Islet of Langerhans (tissue), 1 donor: ENCODE data around the gene RASA1.
A peak's percentile ranks its signal among the peaks of the same experiment; 100 is the strongest.
"Not testable (repeated sequence)": the region's sequence is repeated elsewhere in the genome, so short reads cannot be mapped to it uniquely, and the experiment has no call there.

Experiments used
- FAIRE-seq: peaks from one replicate; lab custom pipeline; 2011; peaks lifted over from hg19 to GRCh38; lab: Jason Lieb, UNC

RASA1 gene

DNA sequence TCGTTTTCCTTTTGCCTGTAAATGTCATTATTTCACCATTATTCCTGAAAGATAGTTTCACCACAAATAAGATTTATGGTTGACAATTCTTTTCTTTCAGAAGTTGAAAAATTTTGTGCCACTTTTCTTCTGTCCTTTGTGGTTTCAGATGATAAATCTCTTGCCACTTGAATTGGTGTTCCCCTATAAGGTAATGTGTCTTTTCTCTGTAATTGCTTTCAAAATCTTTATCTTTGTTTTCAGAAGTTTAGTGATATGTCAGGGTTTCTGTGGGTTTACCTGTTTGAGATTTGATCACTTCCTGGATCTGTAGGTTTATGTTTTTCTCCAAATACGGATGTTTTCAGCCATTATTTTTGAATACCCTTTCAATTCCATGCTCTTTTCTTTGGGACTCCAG is 14.6 kb downstream of the RASA1 start:
- FAIRE-seq, result peak; percentile 86

- not testable (repeated sequence) for FAIRE-seq
These were observed 19.6 kb downstream of the RASA1 start for GRCh38 chr5:87287266-87287665.

DNA sequence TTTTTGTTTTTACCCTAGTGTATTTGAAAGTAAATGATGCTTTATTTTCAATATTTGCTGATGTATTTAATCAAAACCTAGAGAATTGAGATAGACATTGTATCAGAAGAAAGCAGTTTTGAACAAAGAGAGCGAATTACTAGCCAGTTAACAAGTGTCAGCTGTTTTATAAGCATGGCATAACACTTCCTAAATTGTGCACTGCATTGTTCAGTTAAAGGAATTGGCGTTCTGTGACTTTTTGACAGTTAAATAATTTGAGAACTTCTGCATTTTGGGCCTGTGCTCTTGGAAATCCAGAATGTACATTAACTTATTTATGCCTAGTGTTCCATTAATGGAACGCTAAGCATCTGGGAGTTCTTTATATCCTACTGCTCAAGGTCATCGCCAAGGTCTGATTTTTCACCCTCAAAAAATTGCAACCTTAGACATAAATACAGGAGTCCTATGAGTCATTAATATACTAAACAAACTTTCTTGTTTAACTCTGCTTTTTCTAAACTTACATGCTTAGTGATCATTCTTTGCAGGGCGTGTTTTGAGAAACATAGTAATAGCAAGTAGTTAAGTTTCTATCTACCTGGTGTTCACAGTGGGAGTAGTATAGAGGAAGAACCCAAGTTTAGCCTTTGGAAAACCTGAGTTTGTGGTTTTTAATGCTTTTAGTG is 31.1 kb downstream of the RASA1 start:
- no peak for FAIRE-seq

GRCh38 chr5:87300176-87300575 is 32.5 kb downstream of the RASA1 start:
- FAIRE-seq, result no peak

- peak; percentile 76 for FAIRE-seq
These were observed 33.1 kb downstream of the RASA1 start for GRCh38 chr5:87300744-87301143.

GRCh38 chr5:87302061-87302460 is 34.4 kb downstream of the RASA1 start:
- no peak for FAIRE-seq

- FAIRE-seq, result peak; percentile 62
These were observed 35.6 kb downstream of the RASA1 start for GRCh38 chr5:87303324-87303723.

- not testable (repeated sequence) for FAIRE-seq
These were observed 38.4 kb downstream of the RASA1 start for GRCh38 chr5:87306090-87306489.

DNA sequence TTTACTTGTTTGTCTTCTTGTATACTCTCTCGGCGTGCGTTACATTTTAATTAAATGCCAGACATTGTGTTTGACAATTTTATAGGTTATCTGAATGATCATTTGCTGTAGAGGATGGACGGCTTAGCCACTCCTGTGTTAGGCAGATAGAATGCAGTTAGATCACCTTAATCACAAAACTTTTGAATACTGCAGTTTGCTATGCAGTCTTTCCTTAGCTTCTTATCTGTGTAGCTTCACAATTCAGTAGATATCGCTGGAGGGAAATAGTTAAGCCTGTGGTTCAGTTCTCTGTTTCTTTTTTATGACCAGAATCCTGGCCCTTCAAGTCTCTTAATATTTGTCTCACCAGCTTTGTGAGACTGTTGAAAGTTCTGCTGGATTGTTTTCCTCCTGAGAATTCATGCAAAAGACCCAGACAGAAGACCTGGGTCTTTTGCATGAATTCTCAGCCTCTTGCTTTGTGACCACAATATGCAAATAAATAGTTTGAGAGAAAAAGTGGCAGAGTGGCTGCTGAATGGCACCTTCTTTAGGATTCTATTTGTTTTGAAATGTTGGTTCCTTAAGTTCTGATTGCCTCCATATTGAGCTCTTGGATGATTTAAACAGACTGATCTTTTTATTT is 40.2 kb downstream of the RASA1 start:
- no peak for FAIRE-seq

DNA sequence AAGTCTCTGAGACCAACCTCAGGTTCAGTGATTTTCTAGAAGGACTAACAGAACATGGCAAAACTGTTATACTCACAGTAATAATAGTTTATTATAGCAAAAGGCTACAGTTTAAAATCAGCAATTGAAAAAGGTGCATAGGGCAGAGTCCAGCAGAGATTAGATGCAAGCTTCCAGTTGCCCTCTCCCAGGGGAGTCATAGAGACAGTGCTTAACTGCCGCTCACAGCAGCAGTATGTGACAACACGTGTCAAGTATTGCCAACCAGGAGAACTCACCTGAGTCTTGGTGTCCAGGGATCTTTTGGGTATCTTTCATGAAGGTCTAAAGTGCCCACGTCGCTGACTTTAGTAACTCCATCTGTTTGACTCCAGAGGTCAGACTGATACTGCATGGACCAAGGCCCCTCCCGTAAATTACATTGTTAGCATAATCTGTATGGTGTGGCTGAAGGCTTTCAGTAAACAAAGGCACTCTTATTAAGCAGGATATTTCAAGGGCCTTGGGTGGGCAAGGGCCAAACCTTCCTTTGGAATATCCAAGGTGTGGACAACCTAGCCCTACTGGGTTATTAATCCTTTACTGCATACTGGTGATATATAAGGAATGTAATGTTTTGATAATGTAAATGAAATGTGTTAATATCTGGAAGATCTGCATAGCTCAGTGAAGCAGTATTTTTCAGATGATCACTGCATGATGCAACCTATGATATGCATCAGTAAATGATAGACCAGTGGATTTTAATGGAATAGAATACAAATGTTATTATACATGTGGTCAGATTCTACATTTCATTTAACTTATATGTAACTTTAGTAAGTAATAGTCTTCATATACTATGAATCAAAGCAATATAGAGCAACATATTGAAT is 44.0 kb downstream of the RASA1 start:
- peak; percentile 27 for FAIRE-seq

DNA sequence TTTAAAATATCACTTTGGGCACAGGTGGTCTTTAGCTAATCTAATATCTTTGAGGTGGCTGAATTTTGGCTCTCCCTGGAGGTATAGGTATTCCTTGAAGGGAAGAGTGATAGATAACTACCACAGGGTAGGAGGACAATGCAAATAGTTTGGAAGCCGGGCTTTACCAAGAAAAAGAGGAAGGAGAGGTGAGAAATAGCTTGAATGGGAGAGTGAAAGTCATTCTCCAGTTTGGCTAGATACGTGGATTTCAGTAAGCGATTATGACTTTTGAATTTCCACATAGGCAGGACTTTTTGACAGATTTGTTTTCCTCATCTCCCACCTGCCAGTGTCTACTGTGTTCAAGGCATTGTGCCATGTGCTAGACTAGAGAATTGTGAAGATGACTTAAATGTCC is 45.5 kb downstream of the RASA1 start:
- no peak for FAIRE-seq

- FAIRE-seq, result no peak
These were observed 51.8 kb downstream of the RASA1 start for GRCh38 chr5:87319469-87319868.

- no peak for FAIRE-seq
These were observed 53.9 kb downstream of the RASA1 start for GRCh38 chr5:87321605-87322004.

- FAIRE-seq, result no peak
These were observed 54.7 kb downstream of the RASA1 start for GRCh38 chr5:87322381-87322780.

GRCh38 chr5:87327998-87328397 is 60.3 kb downstream of the RASA1 start:
- FAIRE-seq, result peak; percentile 5

- no peak for FAIRE-seq
These were observed 61.4 kb downstream of the RASA1 start for GRCh38 chr5:87329114-87329513.

DNA sequence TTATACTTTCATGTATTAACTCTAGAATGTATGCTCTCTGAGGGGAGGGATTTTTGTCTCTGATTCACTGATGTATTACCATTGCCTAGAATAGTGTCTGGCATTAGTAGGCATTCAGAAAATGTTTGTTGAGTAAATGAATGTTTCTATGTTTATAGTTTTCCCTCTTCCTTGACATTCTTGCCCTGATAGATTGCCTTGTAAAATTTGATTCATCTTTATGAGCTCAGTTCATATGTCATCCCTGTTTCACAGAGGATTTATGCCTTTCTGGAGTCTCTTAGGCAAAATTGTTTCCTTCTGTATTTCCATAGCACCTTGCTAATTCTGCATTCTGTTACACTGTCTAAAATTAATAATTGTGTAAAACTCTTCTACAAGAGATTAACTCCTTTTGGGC is 72.3 kb downstream of the RASA1 start:
- no peak for FAIRE-seq

DNA sequence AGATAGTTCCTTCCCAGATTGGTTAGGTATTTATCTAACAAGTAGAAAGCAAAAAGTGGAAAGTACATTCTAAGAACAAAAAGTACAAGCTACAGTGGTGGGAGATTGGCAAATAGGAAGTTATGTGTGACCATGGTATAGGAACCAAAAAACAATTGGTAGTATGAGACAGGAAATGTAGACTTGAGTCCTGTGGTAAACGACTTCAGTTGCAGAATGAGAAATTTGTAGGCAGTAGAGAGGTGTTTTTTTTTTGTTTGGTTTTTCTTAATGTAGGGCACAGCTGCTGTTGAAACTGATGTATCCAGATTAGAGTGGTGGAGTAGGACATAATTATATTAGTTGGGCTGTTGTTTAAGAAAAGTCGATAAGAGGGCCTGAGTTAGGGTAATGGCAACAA is 73.0 kb downstream of the RASA1 start:
- FAIRE-seq, result no peak

GRCh38 chr5:87347272-87347671 is 79.6 kb downstream of the RASA1 start:
- FAIRE-seq, result peak; percentile 33

DNA sequence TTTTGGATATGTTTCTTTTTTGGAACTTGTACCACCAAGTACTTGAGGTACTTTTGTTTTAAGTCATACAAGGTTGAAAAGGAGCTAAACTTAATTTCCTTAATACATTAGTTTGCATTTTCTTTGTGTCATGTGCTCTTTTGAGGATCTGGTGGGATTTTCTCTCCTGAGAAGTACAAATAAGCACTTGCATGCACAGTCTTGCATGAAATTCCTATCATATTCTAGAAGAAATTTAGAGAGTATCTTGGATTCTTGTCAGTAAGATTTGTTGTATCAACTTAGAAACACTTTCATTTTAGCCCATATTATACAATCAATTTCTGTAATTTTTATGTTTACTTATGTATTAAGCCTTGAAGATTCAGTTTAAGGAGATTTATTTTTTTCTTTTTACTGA is 80.2 kb downstream of the RASA1 start:
- no peak for FAIRE-seq

DNA sequence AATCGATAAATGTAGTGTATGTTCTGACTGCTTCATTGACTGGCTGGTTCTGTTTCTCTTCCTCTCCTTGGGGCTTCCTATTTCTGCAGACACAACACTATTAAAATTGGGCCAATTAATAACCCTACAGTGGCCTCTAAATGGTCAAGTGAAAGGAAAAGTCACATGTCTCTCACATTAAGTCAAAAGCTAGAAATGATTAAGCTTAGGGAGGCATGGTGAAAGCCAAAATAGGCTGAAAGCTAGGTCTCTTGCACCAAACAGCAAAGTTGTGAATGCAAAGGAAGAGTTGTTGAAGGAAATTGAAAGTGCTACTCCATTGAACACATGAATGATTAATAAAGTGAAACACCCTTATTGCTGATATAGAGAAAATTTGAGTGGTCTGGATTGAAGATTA is 86.8 kb downstream of the RASA1 start:
- FAIRE-seq, result no peak

GRCh38 chr5:87359106-87359505 is 91.4 kb downstream of the RASA1 start:
- no peak for FAIRE-seq

- no peak for FAIRE-seq
These were observed 92.4 kb downstream of the RASA1 start for GRCh38 chr5:87360132-87360531.
